Measurements from ENCODE around the gene KRCC1. TPM values are rescaled to one million over a fixed set of nuclear protein-coding genes. Genes with fewer than 3 reads are reported as not detected.

KRCC1 gene
- total RNA-seq, 1 donor from 2014 or later: 20.7 TPM

DNA sequence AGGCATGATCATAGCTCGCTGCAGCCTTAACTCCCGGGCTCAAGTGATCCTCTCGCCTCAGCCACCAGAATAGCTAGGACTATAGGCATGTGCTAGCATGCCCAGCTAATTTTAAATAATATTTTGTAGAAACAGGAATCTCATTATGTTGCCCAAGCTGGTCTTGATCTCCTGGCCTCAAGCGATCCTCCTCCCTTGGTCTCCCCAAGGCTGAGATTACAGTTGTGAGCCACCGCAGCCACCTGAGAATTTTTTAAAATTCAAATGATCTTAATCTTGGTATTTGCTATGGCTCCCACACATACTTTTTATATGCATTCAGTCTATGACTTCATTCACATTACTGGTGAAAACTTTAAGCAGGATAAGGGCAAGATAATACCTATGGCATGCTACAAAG, 13.1 kb downstream of the KRCC1 start:
- Mint-ChIP-seq H3K27me3 (ENCODE audit: low read depth) (no peaks in the 10 kb centered on the region), H3K36me3 (peaks cover 8% of the 10 kb centered on the region), H3K27ac (peak overlapping the region; percentile 41), H3K9me3 (no peaks in the 10 kb centered on the region), H3K4me1 (peaks cover 11% of the 10 kb centered on the region), H3K4me3 (no peak overlapping the region)
- TF ChIP-seq, protein P1, sequence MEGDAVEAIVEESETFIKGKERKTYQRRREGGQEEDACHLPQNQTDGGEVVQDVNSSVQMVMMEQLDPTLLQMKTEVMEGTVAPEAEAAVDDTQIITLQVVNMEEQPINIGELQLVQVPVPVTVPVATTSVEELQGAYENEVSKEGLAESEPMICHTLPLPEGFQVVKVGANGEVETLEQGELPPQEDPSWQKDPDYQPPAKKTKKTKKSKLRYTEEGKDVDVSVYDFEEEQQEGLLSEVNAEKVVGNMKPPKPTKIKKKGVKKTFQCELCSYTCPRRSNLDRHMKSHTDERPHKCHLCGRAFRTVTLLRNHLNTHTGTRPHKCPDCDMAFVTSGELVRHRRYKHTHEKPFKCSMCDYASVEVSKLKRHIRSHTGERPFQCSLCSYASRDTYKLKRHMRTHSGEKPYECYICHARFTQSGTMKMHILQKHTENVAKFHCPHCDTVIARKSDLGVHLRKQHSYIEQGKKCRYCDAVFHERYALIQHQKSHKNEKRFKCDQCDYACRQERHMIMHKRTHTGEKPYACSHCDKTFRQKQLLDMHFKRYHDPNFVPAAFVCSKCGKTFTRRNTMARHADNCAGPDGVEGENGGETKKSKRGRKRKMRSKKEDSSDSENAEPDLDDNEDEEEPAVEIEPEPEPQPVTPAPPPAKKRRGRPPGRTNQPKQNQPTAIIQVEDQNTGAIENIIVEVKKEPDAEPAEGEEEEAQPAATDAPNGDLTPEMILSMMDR (IDR thresholded peaks at IDR 0.05; ENCODE audit: unreplicated experiment): no peak
- no peak for DNase-seq (ENCODE audit: low spot score in 2 of 2, unreplicated experiment in 2 of 2)

DNA sequence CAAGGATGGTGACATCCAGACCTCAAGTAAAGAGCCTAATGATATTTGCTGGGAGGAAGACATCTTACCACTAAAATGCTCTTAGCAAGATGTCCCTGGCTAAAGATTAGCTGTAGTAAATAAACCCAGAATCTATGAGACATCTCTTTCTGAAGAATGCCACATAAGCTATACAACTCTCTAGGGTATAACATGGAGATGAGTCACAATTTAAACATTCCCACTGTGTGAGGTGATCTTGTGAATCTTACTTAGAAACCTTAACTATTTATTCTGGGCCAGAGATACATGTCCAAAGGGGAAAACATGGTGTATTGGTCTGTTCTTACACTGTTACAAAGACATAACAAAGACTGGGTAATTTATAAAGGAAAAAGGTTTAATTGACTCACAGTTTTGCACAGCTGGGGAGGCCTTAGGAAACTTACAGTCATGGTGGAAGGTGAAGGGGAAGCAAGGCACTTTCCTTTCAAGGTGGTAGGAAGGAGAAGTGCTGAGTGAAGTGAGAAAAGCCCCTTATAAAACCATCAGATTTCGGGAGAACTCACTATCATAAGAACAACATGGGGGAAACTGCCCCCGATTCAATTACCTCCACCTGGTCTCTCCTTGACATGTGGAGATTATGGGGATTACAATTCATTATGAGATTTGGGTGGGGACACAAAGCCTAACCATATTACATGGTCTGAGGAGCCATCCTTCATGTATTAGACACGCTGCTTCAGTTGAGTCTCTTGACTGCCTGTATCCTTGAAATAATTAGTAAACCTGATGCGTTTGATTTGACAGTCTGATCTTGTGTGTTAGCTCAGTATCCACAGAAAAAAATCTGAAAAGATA, 17.1 kb downstream of the KRCC1 start:
- Mint-ChIP-seq H3K9me3 (no peaks in the 10 kb centered on the region), H3K4me3 (no peak overlapping the region), H3K27ac (peak overlapping the region; percentile 31), H3K36me3 (peaks cover 14% of the 10 kb centered on the region), H3K27me3 (ENCODE audit: low read depth) (no peaks in the 10 kb centered on the region), H3K4me1 (peaks cover 11% of the 10 kb centered on the region)
- DNase-seq (ENCODE audit: low spot score in 2 of 2, unreplicated experiment in 2 of 2): no peak
- TF ChIP-seq, protein P1 (IDR thresholded peaks at IDR 0.05; ENCODE audit: unreplicated experiment): no peak

DNA sequence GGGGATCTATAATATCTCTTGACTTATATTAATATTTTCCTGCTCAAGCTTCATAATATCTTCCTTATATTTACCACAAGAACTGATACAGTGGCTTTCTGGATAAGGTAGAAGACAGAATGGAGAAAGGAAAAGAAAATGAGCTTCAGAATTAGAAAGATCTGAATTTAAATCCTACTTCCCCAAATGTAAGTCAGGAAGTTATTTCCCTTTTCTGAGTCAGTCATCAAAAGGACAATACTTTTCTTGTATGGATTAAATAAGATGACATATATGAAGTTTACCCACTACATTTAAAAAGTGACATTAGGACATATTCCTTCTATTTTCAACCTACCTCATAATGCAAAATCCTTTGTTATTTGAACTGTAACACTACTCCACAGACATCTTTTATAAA, 19.0 kb downstream of the KRCC1 start:
- DNase-seq (ENCODE audit: low spot score in 2 of 2, unreplicated experiment in 2 of 2): no peak
- H3K27me3 Mint-ChIP-seq (ENCODE audit: low read depth): no peaks in the 10 kb centered on the region
- peaks cover 21% of the 10 kb centered on the region for H3K36me3 Mint-ChIP-seq
- no peak overlapping the region for H3K27ac Mint-ChIP-seq
- H3K4me1 Mint-ChIP-seq: peaks cover 6% of the 10 kb centered on the region
- TF ChIP-seq, protein P1 (IDR thresholded peaks at IDR 0.05; ENCODE audit: unreplicated experiment): no peak
- no peaks in the 10 kb centered on the region for H3K9me3 Mint-ChIP-seq
- no peak overlapping the region for H3K4me3 Mint-ChIP-seq

DNA sequence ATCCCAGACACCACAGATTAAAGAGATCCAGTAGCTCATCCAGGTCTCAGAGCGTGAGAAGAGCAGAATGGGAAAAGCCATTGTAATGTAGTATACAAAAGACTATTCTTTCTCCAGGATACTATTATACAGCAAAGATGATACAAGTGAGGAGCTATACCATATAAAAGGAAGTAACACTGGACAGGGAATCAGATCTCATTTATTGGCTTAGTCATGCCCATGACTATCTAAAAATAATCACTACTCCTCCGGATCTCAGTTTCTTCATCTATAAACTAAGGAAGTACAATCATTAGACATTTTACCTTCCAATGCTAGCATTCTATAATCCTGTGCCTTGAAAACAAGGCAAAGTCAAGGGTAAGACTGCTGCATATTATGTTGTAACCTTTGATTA, 19.4 kb downstream of the KRCC1 start:
- Mint-ChIP-seq H3K4me1 (peaks cover 6% of the 10 kb centered on the region), H3K36me3 (peaks cover 21% of the 10 kb centered on the region), H3K27me3 (ENCODE audit: low read depth) (no peaks in the 10 kb centered on the region), H3K4me3 (no peak overlapping the region), H3K27ac (no peak overlapping the region), H3K9me3 (no peaks in the 10 kb centered on the region)
- TF ChIP-seq, protein P1 (IDR thresholded peaks at IDR 0.05; ENCODE audit: unreplicated experiment): no peak
- DNase-seq (ENCODE audit: low spot score in 2 of 2, unreplicated experiment in 2 of 2): no peak

DNA sequence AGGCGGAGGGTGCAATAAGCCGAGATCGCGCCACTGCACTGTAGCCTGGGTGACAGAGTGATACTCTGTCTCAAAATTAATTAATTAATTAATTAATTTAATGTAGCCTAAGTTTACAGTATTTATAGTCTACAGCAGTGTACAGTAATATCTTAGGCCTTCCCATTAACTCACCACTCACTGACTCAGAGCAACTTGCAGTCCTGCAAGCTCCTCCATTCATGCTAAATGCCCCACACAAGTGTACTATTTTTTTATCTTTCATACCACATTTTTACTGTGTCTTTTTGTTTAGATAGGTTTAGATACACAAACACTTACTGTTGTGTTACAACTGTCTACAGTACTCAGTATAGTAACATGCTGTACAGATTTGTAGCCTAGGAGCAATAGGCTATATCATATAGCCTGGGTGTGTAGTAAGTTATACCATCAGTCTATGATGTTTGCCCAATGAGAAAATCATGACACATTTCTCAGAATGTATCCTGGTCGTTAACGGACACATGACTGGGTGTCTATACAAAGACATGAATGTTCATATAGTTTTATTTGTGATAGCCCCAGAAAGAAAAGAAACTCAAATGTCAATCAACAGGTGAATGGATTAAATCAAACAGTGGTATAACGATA, 23.4 kb downstream of the KRCC1 start:
- Mint-ChIP-seq H3K27me3 (ENCODE audit: low read depth) (no peaks in the 10 kb centered on the region), H3K9me3 (no peaks in the 10 kb centered on the region), H3K36me3 (peaks cover 35% of the 10 kb centered on the region), H3K4me1 (no peaks in the 10 kb centered on the region), H3K27ac (no peak overlapping the region), H3K4me3 (no peak overlapping the region)
- TF ChIP-seq, protein P1 (IDR thresholded peaks at IDR 0.05; ENCODE audit: unreplicated experiment): no peak
- DNase-seq (ENCODE audit: low spot score in 2 of 2, unreplicated experiment in 2 of 2): no peak
